ENCODE results near the gene TSHR. TPM values are rescaled to one million over a fixed set of nuclear protein-coding genes. Genes with fewer than 3 reads are reported as not detected.

The TSHR gene
- total and polyA plus RNA-seq, 11 donors: not detected

DNA sequence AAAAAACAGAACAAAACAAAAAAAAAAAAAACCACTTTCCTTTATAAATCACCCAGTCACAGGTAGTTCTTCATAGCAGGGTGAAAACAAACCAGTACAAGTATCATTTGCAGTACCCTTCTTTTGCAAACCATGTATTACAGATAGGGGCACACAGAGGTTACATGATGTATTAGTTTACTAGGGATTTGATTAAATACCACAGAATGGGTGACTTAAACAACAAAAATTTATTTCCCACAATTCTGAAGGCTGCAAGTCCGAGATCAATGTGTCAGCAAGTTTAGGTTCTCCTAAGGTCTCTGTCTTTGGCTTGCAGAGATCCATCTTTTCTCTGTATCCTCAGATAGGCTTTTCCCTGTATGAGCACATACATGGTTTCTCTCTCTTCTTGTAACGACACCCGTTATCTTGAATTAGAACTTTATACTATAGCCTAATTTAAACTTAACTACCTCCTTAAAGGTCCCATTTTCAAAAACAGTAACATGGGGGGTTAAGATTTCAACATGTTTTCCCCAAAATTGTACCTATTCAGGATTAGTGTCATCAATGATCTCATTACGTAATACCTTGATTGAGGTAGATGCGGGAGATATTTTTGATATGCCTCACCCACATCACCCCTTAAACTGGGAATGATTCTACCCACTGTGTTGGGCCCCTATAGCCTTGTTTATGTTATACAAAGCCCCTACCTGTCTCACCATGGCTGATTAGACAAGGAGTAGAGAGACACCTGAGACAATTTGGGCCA lies 10.4 kb upstream of the TSHR start:
- no peaks in the 10 kb centered on the region for H3K9me3 ChIP-seq
- H3K27ac ChIP-seq: no peak overlapping the region
- TF ChIP-seq POLR2A (IDR thresholded peaks at IDR 0.05): no peak
- TF ChIP-seq, protein P1, sequence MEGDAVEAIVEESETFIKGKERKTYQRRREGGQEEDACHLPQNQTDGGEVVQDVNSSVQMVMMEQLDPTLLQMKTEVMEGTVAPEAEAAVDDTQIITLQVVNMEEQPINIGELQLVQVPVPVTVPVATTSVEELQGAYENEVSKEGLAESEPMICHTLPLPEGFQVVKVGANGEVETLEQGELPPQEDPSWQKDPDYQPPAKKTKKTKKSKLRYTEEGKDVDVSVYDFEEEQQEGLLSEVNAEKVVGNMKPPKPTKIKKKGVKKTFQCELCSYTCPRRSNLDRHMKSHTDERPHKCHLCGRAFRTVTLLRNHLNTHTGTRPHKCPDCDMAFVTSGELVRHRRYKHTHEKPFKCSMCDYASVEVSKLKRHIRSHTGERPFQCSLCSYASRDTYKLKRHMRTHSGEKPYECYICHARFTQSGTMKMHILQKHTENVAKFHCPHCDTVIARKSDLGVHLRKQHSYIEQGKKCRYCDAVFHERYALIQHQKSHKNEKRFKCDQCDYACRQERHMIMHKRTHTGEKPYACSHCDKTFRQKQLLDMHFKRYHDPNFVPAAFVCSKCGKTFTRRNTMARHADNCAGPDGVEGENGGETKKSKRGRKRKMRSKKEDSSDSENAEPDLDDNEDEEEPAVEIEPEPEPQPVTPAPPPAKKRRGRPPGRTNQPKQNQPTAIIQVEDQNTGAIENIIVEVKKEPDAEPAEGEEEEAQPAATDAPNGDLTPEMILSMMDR (IDR thresholded peaks at IDR 0.05): no peak
- WGBS, 4 donors: 84 to 86% (median 85%) methylated on average over 5 of the region's 5 CpGs
- intact Hi-C loops (cut with DNase I): loop anchor here in 3 of 10 donors (5.0 to 10.0 kb wide), 3 partner anchors 230 to 520 kb away; no protein-coding TSS in a partner anchor
- peaks cover 0 to 30% (median 0%) of the 10 kb centered on the region in 9 donors for H3K27me3 ChIP-seq
- H3K36me3 ChIP-seq: no peaks in the 10 kb centered on the region
- no peak for DNase-seq
- no peak overlapping the region for H3K4me3 ChIP-seq
- no peak for ATAC-seq
- H3K4me1 ChIP-seq: peaks cover 0 to 18% (median 8%) of the 10 kb centered on the region in 12 donors

DNA sequence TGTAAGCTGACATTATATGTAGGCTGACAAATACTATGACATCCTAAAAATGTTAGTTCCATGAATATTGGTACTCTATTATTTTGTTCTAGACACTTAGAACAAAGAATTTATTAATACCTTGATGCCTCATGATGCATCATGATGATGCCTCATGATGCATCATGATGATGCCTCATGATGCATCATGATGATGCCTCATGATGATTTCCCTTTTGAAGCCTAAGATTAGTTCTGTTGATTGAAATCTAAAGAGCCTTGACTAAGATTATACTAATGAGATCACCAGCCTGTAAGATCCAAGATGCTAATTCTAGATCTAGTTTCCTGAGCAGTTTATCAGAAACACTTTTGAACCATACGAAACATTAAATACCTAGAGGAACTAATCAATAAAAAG lies 9.2 kb upstream of the TSHR start:
- Histone ChIP-seq H3K9me3 (no peaks in the 10 kb centered on the region), H3K36me3 (no peaks in the 10 kb centered on the region), H3K4me1 (peaks cover 0 to 10% (median 4%) of the 10 kb centered on the region in 12 donors), H3K27ac (no peak overlapping the region), H3K4me3 (no peak overlapping the region), H3K27me3 (peaks cover 0 to 30% (median 0%) of the 10 kb centered on the region in 9 donors)
- ATAC-seq (no peak), DNase-seq (no peak)
- WGBS, 4 donors: 64 to 100% (median 74%) methylated on average over 1 of the region's 1 CpG
- intact Hi-C loops (cut with DNase I): loop anchor here in 2 of 10 donors (10.0 kb wide), 2 partner anchors 229 to 519 kb away; no protein-coding TSS in a partner anchor
- TF ChIP-seq, protein P1 (IDR thresholded peaks at IDR 0.05): no peak
- TF ChIP-seq POLR2A (IDR thresholded peaks at IDR 0.05): no peak

DNA sequence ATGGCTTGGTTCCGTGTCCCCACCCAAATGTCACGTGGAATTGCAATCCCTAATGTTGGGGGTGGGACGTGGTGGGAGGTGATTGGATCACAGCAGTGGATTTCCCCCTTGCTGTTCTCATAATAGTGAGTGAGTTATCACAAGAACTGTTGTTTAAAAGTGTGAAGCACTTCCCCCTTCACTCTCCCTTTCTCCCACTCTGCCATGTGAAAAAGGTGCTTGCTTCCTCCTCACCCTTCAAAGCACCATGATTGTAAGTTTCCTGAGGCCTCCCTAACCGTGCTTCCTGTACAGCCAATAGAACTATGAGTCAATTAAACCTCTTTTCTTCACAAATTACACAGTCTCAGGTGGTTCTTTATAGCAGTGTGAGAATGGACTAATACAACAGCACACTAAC lies 8.6 kb upstream of the TSHR start:
- intact Hi-C loops (cut with DNase I): loop anchor here in 2 of 10 donors (10.0 kb wide), 2 partner anchors 228 to 518 kb away; no protein-coding TSS in a partner anchor
- 51 to 67% (median 58%) methylated on average over 4 of the region's 4 CpGs for WGBS, 4 donors
- Histone ChIP-seq H3K4me3 (no peak overlapping the region), H3K27me3 (peaks cover 0 to 30% (median 0%) of the 10 kb centered on the region in 9 donors), H3K9me3 (no peaks in the 10 kb centered on the region), H3K36me3 (no peaks in the 10 kb centered on the region), H3K4me1 (peaks cover 0 to 8% (median 4%) of the 10 kb centered on the region in 12 donors), H3K27ac (no peak overlapping the region)
- ATAC-seq: no peak
- DNase-seq: no peak
- no peak for TF ChIP-seq POLR2A (IDR thresholded peaks at IDR 0.05)
- TF ChIP-seq, protein P1 (IDR thresholded peaks at IDR 0.05): no peak

DNA sequence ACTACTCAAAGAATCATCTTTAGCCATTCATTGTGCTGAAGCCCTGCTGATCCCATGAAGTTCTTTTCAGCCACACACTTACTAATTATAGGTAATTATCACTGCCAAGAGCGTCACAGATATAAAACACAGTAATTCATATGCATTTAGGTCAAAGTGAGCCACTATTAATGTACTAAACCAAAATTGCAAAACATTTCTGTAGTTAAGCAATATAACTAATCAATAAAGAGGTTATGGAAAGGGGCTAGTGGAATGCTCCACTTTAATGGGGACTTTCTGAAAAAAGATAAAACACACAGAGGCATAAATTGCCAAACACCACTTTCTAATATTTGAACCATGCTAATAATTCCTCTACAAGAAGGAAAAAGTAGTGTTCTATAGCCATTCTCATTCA lies 7.1 kb upstream of the TSHR start:
- H3K27me3 ChIP-seq: peaks cover 0 to 30% (median 0%) of the 10 kb centered on the region in 9 donors
- DNase-seq (no peak), ATAC-seq (no peak)
- TF ChIP-seq, protein P1 (IDR thresholded peaks at IDR 0.05): no peak
- no peak for TF ChIP-seq POLR2A (IDR thresholded peaks at IDR 0.05)
- intact Hi-C loops (cut with DNase I): loop anchor here in 2 of 10 donors (10.0 kb wide), 2 partner anchors 227 to 517 kb away; no protein-coding TSS in a partner anchor
- 0 to 54% (median 36%) methylated on average over 1 of the region's 1 CpG for WGBS, 4 donors
- no peak overlapping the region for H3K27ac ChIP-seq
- H3K9me3 ChIP-seq: no peaks in the 10 kb centered on the region
- no peaks in the 10 kb centered on the region for H3K4me1 ChIP-seq
- no peak overlapping the region for H3K4me3 ChIP-seq
- no peaks in the 10 kb centered on the region for H3K36me3 ChIP-seq

Data from heart left ventricle (tissue), 16 donors.